Activated naive CD8-positive, alpha-beta T cell treated with anti-CD3 and anti-CD28 coated beads for 36 hours (primary cell): Measurements from ENCODE around the gene MAML3. TPM values are rescaled to one million over a fixed set of nuclear protein-coding genes. Genes with fewer than 3 reads are reported as not detected.

Experiments
- DNase-seq: peaks from one replicate; pipeline ENCODE4 v3.0.0; 2021
- H3K27ac Mint-ChIP-seq: one replicate; pipeline ENCODE4 v1.8.0; 2022; ENCODE audit warnings: mild to moderate bottlenecking, moderate library complexity, mixed read lengths
- H3K27me3 Mint-ChIP-seq: one replicate; pipeline ENCODE4 v1.8.0; 2022; ENCODE audit warnings: mild to moderate bottlenecking, mixed read lengths
- H3K36me3 Mint-ChIP-seq: one replicate; pipeline ENCODE4 v1.8.0; 2021; ENCODE audit warnings: mild to moderate bottlenecking, mixed read lengths
- H3K4me1 Mint-ChIP-seq: one replicate; pipeline ENCODE4 v1.8.0; 2021; ENCODE audit warnings: mixed read lengths
- H3K4me3 Mint-ChIP-seq: one replicate; pipeline ENCODE4 v1.8.0; 2022; ENCODE audit warnings: mild to moderate bottlenecking, moderate library complexity, mixed read lengths
- H3K9me3 Mint-ChIP-seq: one replicate; pipeline ENCODE4 v1.8.0; 2022; ENCODE audit warnings: mixed read lengths
- total RNA-seq, 2 experiments: library from RNA; stranded (reverse); gene quantifications; one replicate each; pipeline ENCODE4 v1.2.3, GENCODE V29; 2021

MAML3 gene
- total RNA-seq, 2 experiments from 2014 or later: 2.1 to 2.3 TPM

DNA sequence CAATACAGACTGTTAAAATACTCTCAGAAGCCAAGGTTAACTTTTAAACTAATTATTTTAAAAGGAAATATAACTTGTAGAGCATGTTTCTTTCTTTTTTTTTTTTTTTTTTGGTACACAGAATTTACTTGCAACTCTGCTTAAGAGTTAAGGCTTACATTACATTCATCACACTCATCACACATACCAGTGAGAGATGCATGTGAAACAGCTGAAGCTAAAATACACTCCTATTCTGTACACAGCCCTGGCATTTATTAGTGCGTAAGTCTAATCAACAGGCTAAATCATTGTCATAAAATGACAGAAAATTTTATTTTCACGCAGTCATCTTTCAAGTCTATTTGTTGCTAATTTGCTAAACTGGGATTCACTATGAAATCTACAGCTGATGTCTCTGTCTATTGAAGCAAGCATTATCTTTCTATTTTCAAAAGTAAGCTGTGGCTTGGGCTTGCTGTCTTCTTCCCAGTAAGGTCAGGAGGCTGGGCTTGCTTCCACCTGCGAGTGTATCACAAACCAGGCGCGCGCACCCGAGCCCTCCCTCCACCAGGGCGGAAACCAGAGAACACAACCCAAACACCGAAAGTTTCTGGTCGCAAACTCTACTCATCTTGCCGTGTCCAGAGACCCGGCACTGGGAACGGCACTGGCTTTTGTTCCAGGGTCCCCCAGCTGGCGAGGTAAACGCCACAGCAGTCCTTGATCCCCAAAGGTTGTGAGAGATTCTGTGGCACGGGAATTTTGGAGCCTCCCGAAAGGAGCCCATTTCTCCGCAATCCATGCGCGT, 3.9 kb downstream of the MAML3 start:
- peak; percentile 67 for DNase-seq

DNA sequence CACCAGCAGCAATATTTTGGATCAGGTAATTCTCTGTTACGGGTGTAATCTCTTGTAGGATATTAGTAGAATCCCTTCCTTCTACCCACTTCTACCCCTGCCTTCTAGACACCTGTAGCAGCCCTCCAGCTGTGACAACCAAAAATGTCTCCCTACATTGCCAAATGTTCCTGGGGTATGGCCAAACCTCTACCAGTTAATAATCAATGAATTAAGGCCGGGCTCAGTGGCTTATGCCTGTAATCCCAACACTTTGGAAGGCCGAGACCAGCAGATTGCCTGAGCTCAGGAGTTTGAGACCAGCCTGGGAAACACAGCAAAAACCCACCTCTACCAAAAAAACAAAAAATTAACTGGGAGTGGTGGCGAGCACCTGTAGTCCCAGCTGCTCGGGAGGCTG, 9.9 kb downstream of the MAML3 start:
- no peak for DNase-seq
- Mint-ChIP-seq H3K9me3 (no peaks in the 10 kb centered on the region), H3K4me3 (no peak overlapping the region), H3K27ac (no peak overlapping the region), H3K36me3 (no peaks in the 10 kb centered on the region), H3K27me3 (peaks cover 9% of the 10 kb centered on the region), H3K4me1 (peaks cover 20% of the 10 kb centered on the region)

More for the DNA sequence above, 3.9 kb downstream of the MAML3 start:
- Mint-ChIP-seq H3K4me3 (peak overlapping the region; percentile 88), H3K27ac (peak overlapping the region; percentile 85), H3K4me1 (peaks cover 27% of the 10 kb centered on the region), H3K36me3 (no peaks in the 10 kb centered on the region), H3K9me3 (no peaks in the 10 kb centered on the region), H3K27me3 (peaks cover 24% of the 10 kb centered on the region)

DNA sequence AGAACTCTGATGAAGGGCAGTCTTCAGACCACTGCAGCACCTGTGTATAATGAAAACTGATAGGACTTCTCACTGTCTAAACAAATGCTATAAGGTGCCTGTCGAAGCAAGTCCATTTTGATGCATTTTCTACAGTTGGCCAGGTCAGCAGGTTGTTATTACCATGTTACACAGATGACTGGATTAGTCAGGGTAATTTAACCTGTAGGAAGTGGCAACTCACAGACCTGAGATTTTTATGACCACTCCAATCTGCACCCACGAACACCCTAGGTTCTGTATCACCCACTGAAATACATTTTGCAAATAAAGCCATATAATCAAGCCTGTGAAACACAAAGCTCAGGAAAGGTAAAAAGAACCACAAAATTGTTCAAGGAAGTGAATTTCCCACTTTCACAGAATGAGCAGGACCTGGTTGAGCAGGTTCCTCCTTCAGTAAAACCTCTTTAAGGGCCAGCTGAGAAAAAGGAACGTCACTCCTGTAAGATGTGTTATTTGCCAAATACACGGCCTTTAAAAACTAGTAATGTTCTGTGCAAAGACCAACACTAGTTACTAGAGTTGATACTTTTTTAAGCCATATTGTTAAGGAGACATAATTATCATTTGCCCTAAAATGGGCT, 12.7 kb downstream of the MAML3 start:
- DNase-seq: no peak
- no peak overlapping the region for H3K4me3 Mint-ChIP-seq
- no peak overlapping the region for H3K27ac Mint-ChIP-seq
- H3K9me3 Mint-ChIP-seq: no peaks in the 10 kb centered on the region
- peaks cover 30% of the 10 kb centered on the region for H3K4me1 Mint-ChIP-seq
- H3K36me3 Mint-ChIP-seq: no peaks in the 10 kb centered on the region
- H3K27me3 Mint-ChIP-seq: no peaks in the 10 kb centered on the region

DNA sequence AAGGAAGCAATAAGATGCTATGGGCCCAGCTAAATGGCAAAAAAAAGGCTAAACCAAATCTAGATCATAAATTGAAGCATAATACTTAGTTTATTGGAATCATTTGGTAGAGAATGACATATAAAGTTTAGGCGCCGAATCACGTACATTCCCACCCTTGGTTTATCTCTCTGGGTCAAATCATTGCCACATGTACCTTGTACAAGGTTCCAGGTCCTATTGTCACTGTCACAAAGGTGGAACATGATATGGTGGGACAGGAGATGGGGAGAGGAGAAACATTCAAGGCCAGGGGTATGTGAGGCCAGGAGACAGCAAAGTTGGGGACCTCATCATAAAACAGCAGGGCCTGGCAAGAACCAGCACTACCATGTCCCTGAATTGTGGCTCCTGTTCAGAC, 13.4 kb downstream of the MAML3 start:
- Mint-ChIP-seq H3K4me3 (no peak overlapping the region), H3K27ac (no peak overlapping the region), H3K27me3 (no peaks in the 10 kb centered on the region), H3K36me3 (no peaks in the 10 kb centered on the region), H3K9me3 (no peaks in the 10 kb centered on the region), H3K4me1 (peaks cover 32% of the 10 kb centered on the region)
- no peak for DNase-seq

DNA sequence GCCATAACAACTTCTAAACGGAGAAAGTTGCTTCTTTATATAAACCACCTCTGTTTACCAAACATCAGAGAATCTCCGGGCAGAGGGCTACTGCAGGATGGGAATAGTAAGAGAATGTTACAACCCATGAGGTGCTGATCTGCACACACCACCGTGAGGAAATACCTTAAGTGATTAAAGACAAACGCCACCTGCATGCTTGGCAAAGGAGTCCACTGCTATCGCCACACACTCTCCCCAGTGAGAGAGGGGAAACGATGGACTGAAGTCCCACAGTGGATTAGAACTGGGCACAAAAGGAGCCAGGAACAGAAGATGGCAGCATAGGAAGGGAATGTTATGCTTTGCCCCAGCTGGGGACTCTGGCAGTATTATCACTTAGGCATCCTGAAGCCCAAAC, 15.6 kb downstream of the MAML3 start:
- no peak overlapping the region for H3K27ac Mint-ChIP-seq
- H3K27me3 Mint-ChIP-seq: no peaks in the 10 kb centered on the region
- H3K4me1 Mint-ChIP-seq: peaks cover 34% of the 10 kb centered on the region
- H3K4me3 Mint-ChIP-seq: no peak overlapping the region
- H3K36me3 Mint-ChIP-seq: peaks cover 5% of the 10 kb centered on the region
- DNase-seq: no peak
- H3K9me3 Mint-ChIP-seq: no peaks in the 10 kb centered on the region

DNA sequence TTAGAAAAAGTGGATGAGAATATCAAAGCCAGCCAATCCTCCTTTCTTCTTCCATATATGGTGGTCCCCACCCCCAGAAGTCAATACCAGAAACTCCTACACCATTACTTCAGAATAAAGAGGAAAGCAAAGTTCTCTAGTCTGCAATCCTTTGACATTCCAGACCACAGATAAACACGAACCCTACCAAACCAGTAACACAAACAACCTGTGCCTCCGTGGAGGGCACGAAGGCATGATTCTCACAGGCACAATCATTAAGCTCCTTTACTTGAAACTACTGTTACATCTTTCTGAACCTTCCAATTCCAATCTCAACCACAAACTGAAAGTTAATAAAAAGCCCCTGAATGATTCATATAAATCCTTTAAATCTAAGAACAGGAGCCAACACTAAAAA, 16.3 kb downstream of the MAML3 start:
- Mint-ChIP-seq H3K4me3 (peak overlapping the region; percentile 45), H3K27ac (peak overlapping the region; percentile 2), H3K4me1 (peaks cover 32% of the 10 kb centered on the region), H3K36me3 (peaks cover 5% of the 10 kb centered on the region), H3K9me3 (no peaks in the 10 kb centered on the region), H3K27me3 (no peaks in the 10 kb centered on the region)
- DNase-seq: no peak

DNA sequence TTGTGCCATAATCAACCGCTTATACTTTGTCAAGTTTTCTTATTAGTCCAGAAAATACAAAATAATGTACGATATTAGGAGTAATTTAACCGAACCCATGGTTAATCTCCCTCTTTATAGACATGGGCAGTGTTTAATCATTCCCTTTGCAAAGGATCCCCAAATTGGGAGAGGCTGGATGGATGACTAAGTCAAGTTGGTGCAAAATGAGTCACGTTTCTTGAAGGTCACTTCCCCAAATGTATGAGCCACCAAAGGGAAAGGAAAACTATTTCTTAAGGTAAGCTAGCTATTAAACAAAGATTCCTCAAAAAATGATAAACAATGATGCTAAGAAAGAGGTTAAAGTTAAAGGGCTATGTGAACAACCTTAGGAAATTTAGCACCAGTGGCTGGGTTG, 17.5 kb downstream of the MAML3 start:
- Mint-ChIP-seq H3K36me3 (peaks cover 5% of the 10 kb centered on the region), H3K27me3 (no peaks in the 10 kb centered on the region), H3K9me3 (no peaks in the 10 kb centered on the region)

DNA sequence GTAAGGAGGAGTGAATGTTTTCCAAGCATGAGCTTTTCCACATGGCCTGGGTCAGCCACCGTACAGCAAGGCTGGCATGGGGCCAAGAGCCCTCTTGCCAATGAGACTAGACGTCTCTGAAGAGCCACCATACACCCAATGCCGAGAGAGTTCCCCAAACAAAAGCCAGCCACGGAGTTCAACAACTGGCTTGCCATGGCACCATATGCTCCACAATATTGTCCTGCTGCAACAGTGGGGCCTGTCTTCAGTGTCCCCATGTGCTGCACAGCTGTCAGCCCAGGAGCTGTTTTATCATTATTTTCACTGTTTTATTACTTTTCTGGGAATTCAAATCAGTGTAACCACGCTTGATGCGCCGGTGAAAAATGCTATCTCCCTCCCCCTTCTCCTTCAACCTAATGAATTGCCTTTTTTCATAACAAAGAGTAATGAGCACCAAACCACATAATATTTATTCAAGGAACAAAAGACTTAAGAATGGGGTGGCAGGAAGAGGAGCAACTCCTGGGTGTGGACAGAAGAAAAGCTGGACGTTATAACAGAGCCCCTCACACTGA, 18.4 kb downstream of the MAML3 start:
- no peak for DNase-seq

More for the DNA sequence above, 17.5 kb downstream of the MAML3 start:
- DNase-seq: no peak
- no peak overlapping the region for H3K27ac Mint-ChIP-seq
- no peak overlapping the region for H3K4me3 Mint-ChIP-seq
- H3K4me1 Mint-ChIP-seq: peaks cover 40% of the 10 kb centered on the region

DNA sequence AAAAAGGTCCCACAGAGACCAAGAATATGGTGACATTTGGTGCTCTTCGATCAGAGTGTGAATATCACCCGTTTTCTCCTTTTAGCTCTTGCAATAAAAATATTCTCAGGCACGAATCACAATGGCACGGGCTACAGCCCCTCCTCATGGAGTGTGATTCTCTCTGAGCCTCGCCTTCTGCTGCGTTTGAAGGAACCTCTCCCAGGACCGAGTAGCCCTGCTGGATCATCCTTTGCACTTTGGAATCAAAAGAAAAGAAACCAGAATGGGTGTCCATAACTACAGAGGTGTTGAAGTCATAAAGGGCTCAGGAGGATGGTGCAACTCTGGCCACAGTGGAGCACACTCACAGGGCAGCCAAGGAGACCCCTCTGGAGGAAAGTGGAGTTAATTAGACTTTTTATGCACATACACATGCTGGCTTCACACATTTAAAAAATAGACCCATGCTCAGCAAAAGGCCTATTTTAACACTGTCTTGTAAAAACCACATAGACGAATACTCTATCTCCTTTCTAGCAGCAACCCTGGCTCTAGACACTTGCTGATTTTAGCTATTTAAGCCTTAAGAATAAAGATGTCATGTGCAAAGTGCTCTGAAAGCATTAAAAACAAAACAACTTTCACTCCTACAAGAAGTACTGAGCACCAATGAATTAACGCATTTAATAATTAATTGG, 19.1 kb downstream of the MAML3 start:
- Mint-ChIP-seq H3K9me3 (no peaks in the 10 kb centered on the region), H3K36me3 (peaks cover 5% of the 10 kb centered on the region), H3K27me3 (no peaks in the 10 kb centered on the region), H3K4me3 (no peak overlapping the region), H3K4me1 (peaks cover 48% of the 10 kb centered on the region), H3K27ac (no peak overlapping the region)
- no peak for DNase-seq

More for the DNA sequence above, 18.4 kb downstream of the MAML3 start:
- peaks cover 46% of the 10 kb centered on the region for H3K4me1 Mint-ChIP-seq
- H3K4me3 Mint-ChIP-seq: no peak overlapping the region
- H3K36me3 Mint-ChIP-seq: peaks cover 5% of the 10 kb centered on the region
- no peaks in the 10 kb centered on the region for H3K9me3 Mint-ChIP-seq
- H3K27ac Mint-ChIP-seq: no peak overlapping the region
- H3K27me3 Mint-ChIP-seq: no peaks in the 10 kb centered on the region

DNA sequence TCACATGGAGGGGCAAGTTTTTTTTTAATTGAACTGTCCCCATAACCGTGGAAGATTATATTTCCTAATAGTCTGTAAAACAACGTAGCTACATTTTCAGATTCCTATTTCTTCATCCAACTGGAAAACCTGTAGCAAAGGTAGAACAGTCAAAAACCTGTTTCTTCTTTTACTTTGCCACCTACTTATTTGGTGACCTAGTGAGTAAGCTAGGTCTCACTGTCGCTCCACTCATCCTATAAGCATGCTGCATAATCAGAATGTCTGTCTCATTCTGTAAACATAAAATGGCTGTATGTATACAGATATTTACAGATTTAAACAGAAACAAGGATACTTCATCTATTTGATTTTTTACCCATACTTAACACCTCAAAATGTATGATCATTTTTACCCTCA, 20.4 kb downstream of the MAML3 start:
- no peak overlapping the region for H3K27ac Mint-ChIP-seq
- DNase-seq: no peak
- H3K27me3 Mint-ChIP-seq: no peaks in the 10 kb centered on the region
- H3K4me1 Mint-ChIP-seq: peaks cover 52% of the 10 kb centered on the region
- no peaks in the 10 kb centered on the region for H3K9me3 Mint-ChIP-seq
- peaks cover 5% of the 10 kb centered on the region for H3K36me3 Mint-ChIP-seq
- no peak overlapping the region for H3K4me3 Mint-ChIP-seq

DNA sequence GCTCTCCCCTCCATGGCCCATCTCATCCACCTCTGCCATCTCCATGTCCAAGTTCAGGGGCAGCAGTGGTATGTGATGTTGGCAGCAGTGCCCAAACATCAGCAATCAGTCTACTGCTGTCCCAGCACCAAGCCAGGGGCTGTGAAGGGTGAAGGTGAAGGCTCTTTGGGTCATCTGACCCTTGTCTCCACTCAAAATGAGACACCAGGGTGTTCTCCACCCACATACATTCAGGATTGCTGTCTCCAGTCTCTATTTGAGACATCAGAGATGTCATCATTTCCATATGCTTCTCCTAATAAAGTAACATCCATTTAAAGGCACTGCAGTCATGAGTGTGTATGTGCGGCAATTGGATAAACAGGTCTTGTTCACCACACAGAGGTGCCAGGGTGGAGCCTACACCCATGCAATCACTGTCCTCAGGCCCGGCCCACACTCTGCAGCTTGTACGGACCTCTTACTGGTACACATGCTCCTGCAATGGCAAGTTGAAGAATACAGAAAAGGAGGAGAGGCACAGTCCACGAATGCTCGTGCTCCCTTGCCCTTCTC, 22.2 kb downstream of the MAML3 start:
- Mint-ChIP-seq H3K9me3 (no peaks in the 10 kb centered on the region), H3K4me3 (peak overlapping the region; percentile 16), H3K27me3 (no peaks in the 10 kb centered on the region), H3K27ac (peak overlapping the region; percentile 10), H3K4me1 (peaks cover 41% of the 10 kb centered on the region), H3K36me3 (peaks cover 5% of the 10 kb centered on the region)
- peak; percentile 14 for DNase-seq

DNA sequence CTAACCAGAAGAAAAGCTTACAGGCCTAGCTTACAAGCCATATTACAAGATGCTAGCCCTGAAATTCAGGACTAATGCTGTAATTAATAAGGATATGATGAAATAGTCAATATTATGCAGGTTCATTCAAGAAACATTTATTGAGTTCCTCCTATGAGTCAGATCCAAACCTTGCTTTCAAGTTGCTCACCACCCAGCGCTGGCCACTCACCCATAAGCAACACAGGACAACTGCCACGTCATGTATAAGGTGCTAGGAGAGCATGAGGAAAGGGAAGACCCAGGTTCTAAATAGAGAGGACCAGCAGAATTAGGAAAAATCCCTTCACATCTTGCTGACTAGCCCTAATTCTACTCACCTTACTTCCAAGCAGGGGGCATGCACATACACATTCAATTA, 23.3 kb downstream of the MAML3 start:
- Mint-ChIP-seq H3K4me1 (peaks cover 37% of the 10 kb centered on the region), H3K36me3 (peaks cover 5% of the 10 kb centered on the region), H3K9me3 (no peaks in the 10 kb centered on the region), H3K27ac (no peak overlapping the region), H3K4me3 (no peak overlapping the region), H3K27me3 (no peaks in the 10 kb centered on the region)
- DNase-seq: no peak

DNA sequence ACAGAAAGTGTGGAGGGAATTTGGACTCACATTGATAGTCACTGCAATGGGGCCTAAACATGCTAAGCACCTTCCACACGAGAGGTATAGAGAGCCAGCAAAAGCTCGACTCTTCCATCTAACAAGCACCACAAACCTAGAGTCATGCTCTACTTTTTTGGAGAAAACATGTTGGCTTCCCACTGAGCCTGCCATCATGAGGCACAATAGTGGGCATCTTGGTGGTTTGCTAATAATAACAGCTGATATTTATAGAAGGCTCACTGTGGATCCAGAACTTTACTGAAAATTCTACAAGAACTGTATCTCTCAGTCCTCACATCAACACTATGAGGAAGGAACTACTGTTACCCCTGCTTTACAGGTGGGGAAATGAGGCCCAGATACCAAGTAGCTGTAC, 26.6 kb downstream of the MAML3 start:
- H3K4me3 Mint-ChIP-seq: no peak overlapping the region
- no peak for DNase-seq
- no peaks in the 10 kb centered on the region for H3K27me3 Mint-ChIP-seq
- no peaks in the 10 kb centered on the region for H3K36me3 Mint-ChIP-seq
- H3K9me3 Mint-ChIP-seq: no peaks in the 10 kb centered on the region
- H3K27ac Mint-ChIP-seq: no peak overlapping the region
- peaks cover 37% of the 10 kb centered on the region for H3K4me1 Mint-ChIP-seq

DNA sequence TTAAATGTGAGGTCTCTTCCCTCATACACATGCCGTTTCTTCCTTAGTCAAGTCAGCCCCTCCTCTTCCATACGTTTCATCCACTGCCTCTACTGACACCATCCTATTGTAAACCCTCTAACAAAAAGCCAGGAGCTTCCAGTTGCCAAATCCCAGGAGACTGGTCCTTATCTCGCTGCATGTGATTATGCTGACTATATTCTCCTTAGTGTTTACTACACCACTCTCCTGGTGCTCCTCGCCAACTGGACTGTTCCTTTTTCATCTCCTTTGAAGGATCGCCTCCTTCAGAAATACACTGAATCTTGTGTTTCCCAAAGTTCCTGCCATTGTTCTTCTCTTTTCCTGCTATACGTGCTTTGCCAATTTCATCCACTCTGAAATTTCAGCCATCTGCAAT, 27.7 kb downstream of the MAML3 start:
- DNase-seq: no peak
- Mint-ChIP-seq H3K27ac (no peak overlapping the region), H3K4me1 (peaks cover 29% of the 10 kb centered on the region), H3K27me3 (no peaks in the 10 kb centered on the region), H3K36me3 (peaks cover 3% of the 10 kb centered on the region), H3K4me3 (no peak overlapping the region), H3K9me3 (no peaks in the 10 kb centered on the region)

DNA sequence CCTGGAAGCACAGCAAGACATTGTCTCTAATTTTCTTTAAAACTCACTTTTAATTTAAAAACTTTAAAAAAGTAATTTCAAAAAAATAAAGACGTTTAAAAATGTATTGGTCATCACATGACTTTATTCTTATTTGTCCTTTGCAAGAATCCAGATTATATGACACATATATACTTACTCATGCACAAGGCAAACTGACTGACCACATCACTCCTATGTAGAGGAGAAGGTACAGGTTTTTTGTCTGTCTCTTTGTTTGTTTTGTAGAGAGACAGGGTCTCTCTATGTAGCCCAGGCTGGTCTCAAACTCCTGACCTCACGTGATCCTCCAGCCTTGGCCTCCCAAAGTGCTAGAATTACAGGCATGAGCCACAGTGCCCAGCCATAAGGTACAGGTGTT, 28.6 kb downstream of the MAML3 start:
- Mint-ChIP-seq H3K27me3 (no peaks in the 10 kb centered on the region), H3K4me1 (peaks cover 24% of the 10 kb centered on the region), H3K4me3 (no peak overlapping the region), H3K36me3 (peaks cover 3% of the 10 kb centered on the region), H3K9me3 (no peaks in the 10 kb centered on the region), H3K27ac (no peak overlapping the region)
- DNase-seq: no peak
